Esophagus muscularis mucosa (tissue), 4 donors: ENCODE data around the gene PCDHGC4. TPM values are rescaled to one million over a fixed set of nuclear protein-coding genes. Genes with fewer than 3 reads are reported as not detected.

Experiments used
- DNase-seq: peaks from one replicate; pipeline ENCODE4 v3.0.0-alpha.2; 2017; ENCODE audit errors: extremely low spot score
- H3K27ac ChIP-seq, 4 donors: fragments of 200-600 bp; sonication (generic); replicated peaks in 1 of 4; 1 replicate in 3 of 4; 2 replicates in 1 of 4; pipeline ENCODE4 v1.5.1; 2016 to 2019; ENCODE audit warnings: mild to moderate bottlenecking in 1 of 4
- H3K27me3 ChIP-seq, 4 donors: fragments of 200-600 bp; sonication (generic); one replicate each; pipeline versions ENCODE4 v1.5.1 to v1.6.0; 2016 to 2019
- H3K36me3 ChIP-seq, 4 donors: fragments of 200-600 bp; sonication (generic); one replicate each; pipeline ENCODE4 v1.5.1; 2016 to 2019
- H3K4me1 ChIP-seq, 4 donors: fragments of 200-600 bp; sonication (generic); one replicate each; pipeline ENCODE4 v1.5.1; 2016 to 2019
- H3K4me3 ChIP-seq, 4 donors: fragments of 200-600 bp; sonication (generic); 1 replicate in 2 of 4; 2 replicates in 2 of 4; pipeline ENCODE4 v1.5.1; 2016 to 2019; ENCODE audit warnings: mild to moderate bottlenecking in 4 of 4, moderate library complexity in 1 of 4
- H3K9me3 ChIP-seq, 4 donors: fragments of 200-600 bp; sonication (generic); 1 replicate in 3 of 4; 2 replicates in 1 of 4; pipeline ENCODE4 v1.5.1; 2016 to 2019
- EP300 ChIP-seq: sonication (generic); formaldehyde crosslinking; IDR thresholded peaks from one replicate; pipeline ENCODE4 v1.6.1; 2017; ENCODE audit warnings: antibody characterized with exemption
- POLR2A ChIP-seq: fragments of 450-650 bp; IDR thresholded peaks from one replicate; pipeline ENCODE4 v1.6.1; 2017; ENCODE audit warnings: antibody characterized with exemption, moderate library complexity, mild to moderate bottlenecking, low read depth
- POLR2AphosphoS5 ChIP-seq, 2 donors: sonication (generic); formaldehyde crosslinking; IDR thresholded peaks; one replicate each; pipeline ENCODE4 v1.6.1; 2017; ENCODE audit warnings: antibody characterized with exemption in 2 of 2
- WGBS: methylation state at CpG from one replicate; pipeline ENCODE4 v1.1.5; 2018; 5-methylcytosine and 5-hydroxymethylcytosine counted together
- intact Hi-C: fragments of 100-400 bp; cut with DNase I; formaldehyde crosslinking; loops from one replicate; pipeline ENCODE4 v1.15.1; 2023
- total RNA-seq, 4 donors: library from RNA; depleted of rRNA; stranded (reverse); fragments of >200 nt; gene quantifications; one replicate each; pipeline versions ENCODE4 v1.1.0 to v1.2.1, GENCODE V29; 2016
- TF ChIP-seq, protein P1 (sequence below), 3 experiments: fragments of 200-600 bp in 2 of 3; fragments of 450-650 bp in 1 of 3; sonication (generic) in 2 of 3; IDR thresholded peaks; one replicate each; pipeline ENCODE4 v1.5.1; 2017 to 2019; ENCODE audit warnings: antibody characterized with exemption in 3 of 3, mild to moderate bottlenecking in 2 of 3, moderate library complexity in 1 of 3

PCDHGC4 gene
- total RNA-seq, 4 donors from 2014 or later: 0.91 to 3.3 (median 2.0) TPM

DNA sequence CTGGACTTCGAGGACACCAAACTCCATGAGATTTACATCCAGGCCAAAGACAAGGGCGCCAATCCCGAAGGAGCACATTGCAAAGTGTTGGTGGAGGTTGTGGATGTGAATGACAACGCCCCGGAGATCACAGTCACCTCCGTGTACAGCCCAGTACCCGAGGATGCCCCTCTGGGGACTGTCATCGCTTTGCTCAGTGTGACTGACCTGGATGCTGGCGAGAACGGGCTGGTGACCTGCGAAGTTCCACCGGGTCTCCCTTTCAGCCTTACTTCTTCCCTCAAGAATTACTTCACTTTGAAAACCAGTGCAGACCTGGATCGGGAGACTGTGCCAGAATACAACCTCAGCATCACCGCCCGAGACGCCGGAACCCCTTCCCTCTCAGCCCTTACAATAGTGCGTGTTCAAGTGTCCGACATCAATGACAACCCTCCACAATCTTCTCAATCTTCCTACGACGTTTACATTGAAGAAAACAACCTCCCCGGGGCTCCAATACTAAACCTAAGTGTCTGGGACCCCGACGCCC lies 7.7 kb upstream of the PCDHGC4 start:
- Histone ChIP-seq H3K27ac (peak overlapping the region; percentile 84 to 93 (median 89)), H3K4me3 (peak overlapping the region; percentile 64 to 75 (median 68)), H3K9me3 (no peaks in the 10 kb centered on the region), H3K4me1 (peaks cover 39 to 63% (median 60%) of the 10 kb centered on the region in 4 donors), H3K36me3 (peaks cover 0 to 6% (median 0%) of the 10 kb centered on the region in 4 donors), H3K27me3 (no peaks in the 10 kb centered on the region)
- WGBS: 45% methylated on average over 17 of the region's 24 CpGs
- intact Hi-C loops: loop anchor here (2.0 to 5.0 kb wide), 2 partner anchors 38 to 80 kb away; no protein-coding TSS in a partner anchor
- no peak for DNase-seq
- TF ChIP-seq POLR2AphosphoS5 (IDR thresholded peaks at IDR 0.05) (no peak), EP300 (no peak), POLR2A (no peak)
- TF ChIP-seq, protein P1, sequence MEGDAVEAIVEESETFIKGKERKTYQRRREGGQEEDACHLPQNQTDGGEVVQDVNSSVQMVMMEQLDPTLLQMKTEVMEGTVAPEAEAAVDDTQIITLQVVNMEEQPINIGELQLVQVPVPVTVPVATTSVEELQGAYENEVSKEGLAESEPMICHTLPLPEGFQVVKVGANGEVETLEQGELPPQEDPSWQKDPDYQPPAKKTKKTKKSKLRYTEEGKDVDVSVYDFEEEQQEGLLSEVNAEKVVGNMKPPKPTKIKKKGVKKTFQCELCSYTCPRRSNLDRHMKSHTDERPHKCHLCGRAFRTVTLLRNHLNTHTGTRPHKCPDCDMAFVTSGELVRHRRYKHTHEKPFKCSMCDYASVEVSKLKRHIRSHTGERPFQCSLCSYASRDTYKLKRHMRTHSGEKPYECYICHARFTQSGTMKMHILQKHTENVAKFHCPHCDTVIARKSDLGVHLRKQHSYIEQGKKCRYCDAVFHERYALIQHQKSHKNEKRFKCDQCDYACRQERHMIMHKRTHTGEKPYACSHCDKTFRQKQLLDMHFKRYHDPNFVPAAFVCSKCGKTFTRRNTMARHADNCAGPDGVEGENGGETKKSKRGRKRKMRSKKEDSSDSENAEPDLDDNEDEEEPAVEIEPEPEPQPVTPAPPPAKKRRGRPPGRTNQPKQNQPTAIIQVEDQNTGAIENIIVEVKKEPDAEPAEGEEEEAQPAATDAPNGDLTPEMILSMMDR (IDR thresholded peaks at IDR 0.05): no peak

DNA sequence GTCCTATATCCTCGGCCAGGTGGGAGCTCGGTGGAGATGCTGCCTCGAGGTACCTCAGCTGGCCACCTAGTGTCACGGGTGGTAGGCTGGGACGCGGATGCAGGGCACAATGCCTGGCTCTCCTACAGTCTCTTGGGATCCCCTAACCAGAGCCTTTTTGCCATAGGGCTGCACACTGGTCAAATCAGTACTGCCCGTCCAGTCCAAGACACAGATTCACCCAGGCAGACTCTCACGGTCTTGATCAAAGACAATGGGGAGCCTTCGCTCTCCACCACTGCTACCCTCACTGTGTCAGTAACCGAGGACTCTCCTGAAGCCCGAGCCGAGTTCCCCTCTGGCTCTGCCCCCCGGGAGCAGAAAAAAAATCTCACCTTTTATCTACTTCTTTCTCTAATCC lies 7.0 kb upstream of the PCDHGC4 start:
- Histone ChIP-seq H3K9me3 (no peaks in the 10 kb centered on the region), H3K27ac (peak overlapping the region in 2 of 4 donors; percentile 88 to 90), H3K4me3 (peak overlapping the region; percentile 64 to 75 (median 68)), H3K36me3 (peaks cover 0 to 6% (median 0%) of the 10 kb centered on the region in 4 donors), H3K4me1 (peaks cover 39 to 70% (median 66%) of the 10 kb centered on the region in 4 donors), H3K27me3 (no peaks in the 10 kb centered on the region)
- intact Hi-C loops: loop anchor here (2.0 to 5.0 kb wide), 2 partner anchors 37 to 79 kb away; no protein-coding TSS in a partner anchor
- TF ChIP-seq, protein P1 (IDR thresholded peaks at IDR 0.05): no peak
- TF ChIP-seq POLR2A (no peak), POLR2AphosphoS5 (IDR thresholded peaks at IDR 0.05) (no peak), EP300 (no peak)
- no peak for DNase-seq
- WGBS: 58% methylated on average over 13 of the region's 13 CpGs

DNA sequence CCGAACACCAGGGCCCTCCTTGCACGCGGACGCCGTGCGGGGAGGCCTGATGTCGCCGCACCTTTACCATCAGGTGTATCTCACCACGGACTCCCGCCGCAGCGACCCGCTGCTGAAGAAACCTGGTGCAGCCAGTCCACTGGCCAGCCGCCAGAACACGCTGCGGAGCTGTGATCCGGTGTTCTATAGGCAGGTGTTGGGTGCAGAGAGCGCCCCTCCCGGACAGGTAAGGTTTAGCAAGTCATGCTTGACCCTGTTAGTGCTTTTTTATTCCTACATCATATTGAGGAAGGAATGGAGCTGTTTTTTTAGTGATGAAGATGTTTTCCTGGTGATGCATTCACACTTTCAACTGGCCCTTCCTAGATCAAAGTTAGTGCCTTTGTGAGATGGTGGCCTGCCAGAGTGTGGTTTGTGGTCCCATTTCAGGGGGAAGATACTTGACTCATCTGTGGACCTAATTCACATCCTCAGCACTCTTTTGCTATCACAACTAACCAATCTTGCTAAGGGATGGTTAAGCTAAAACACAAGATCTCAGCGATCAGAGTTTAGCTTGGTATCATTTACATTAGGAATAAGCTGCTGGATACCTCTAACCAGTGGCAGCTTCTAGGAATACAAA lies 6.4 kb upstream of the PCDHGC4 start:
- peaks cover 0 to 6% (median 0%) of the 10 kb centered on the region in 4 donors for H3K36me3 ChIP-seq
- H3K4me1 ChIP-seq: peaks cover 41 to 76% (median 72%) of the 10 kb centered on the region in 4 donors
- H3K27ac ChIP-seq: no peak overlapping the region
- H3K4me3 ChIP-seq: peak overlapping the region; percentile 64 to 75 (median 68)
- intact Hi-C loops: loop anchor here (5.0 kb wide), 1 partner anchor 79 kb away; no protein-coding TSS in a partner anchor
- H3K27me3 ChIP-seq: no peaks in the 10 kb centered on the region
- TF ChIP-seq POLR2AphosphoS5 (IDR thresholded peaks at IDR 0.05) (no peak), EP300 (no peak), POLR2A (no peak)
- TF ChIP-seq, protein P1 (IDR thresholded peaks at IDR 0.05): no peak
- WGBS: 45% methylated on average over 18 of the region's 20 CpGs
- DNase-seq: no peak
- H3K9me3 ChIP-seq: no peaks in the 10 kb centered on the region

DNA sequence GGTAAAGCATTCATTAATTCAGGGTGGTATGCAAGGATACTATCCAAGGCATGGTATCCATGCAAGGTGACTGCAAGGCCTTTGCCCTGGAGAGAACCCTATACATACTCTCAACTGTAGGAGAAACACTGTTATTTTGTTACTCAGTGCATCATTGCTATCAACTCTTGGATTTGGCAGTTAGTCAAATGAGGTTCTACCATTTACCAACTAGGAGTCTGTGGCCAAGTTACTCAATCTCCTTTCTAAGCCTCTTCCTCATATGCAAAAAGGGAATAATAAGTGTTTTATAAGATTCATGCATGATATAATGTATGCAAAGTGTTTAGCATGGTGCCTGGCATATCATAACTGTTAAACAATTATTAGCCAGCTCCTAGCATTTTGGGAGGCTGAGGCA lies 5.1 kb upstream of the PCDHGC4 start:
- H3K36me3 ChIP-seq: peaks cover 0 to 6% (median 0%) of the 10 kb centered on the region in 4 donors
- H3K4me3 ChIP-seq: peak overlapping the region; percentile 0 to 69 (median 52)
- no peak for DNase-seq
- TF ChIP-seq POLR2AphosphoS5 (IDR thresholded peaks at IDR 0.05): no peak
- TF ChIP-seq, protein P1 (IDR thresholded peaks at IDR 0.05): no peak
- no peak for TF ChIP-seq EP300
- no peak for TF ChIP-seq POLR2A
- H3K27me3 ChIP-seq: no peaks in the 10 kb centered on the region
- H3K9me3 ChIP-seq: no peaks in the 10 kb centered on the region
- H3K27ac ChIP-seq: no peak overlapping the region
- H3K4me1 ChIP-seq: peaks cover 54 to 90% (median 85%) of the 10 kb centered on the region in 4 donors
- intact Hi-C loops: loop anchor here (5.0 kb wide), 1 partner anchor 78 kb away; no protein-coding TSS in a partner anchor
